HepG2 (cell line): ENCODE results near the gene RANBP6. TPM values are rescaled to one million over a fixed set of nuclear protein-coding genes. Genes with fewer than 3 reads are reported as not detected.
"Not testable (repeated sequence)": the region's sequence is repeated elsewhere in the genome, so short reads cannot be mapped to it uniquely, and the experiment has no call there.

Experiments used
- ATAC-seq: fragments of 200-7000 bp; cut with Tn5 transposase; 3 replicates; pipeline ENCODE4 v1.9.1; 2020; ENCODE audit warnings: mild to moderate bottlenecking, moderate library complexity
- BruUV-seq: library from RNA; stranded (reverse); fragments of 400-500 nt; replicated peaks from 2 replicates; lab custom pipeline; 2021; lab: Mats Ljungman, UMichigan
- CTCF ChIA-PET: fragments of 300-600 bp; formaldehyde crosslinking; extraction: SDS; loops from one replicate; lab custom pipeline; 2021; ENCODE audit warnings: low total read pairs, inconsistent platforms, low intra/inter-chr PET ratio; lab: Yijun Ruan, JAX
- POLR2A ChIA-PET: fragments of 350-600 bp; sonication (Branson Sonifier 250); formaldehyde crosslinking; loops from one replicate; lab custom pipeline; 2020; ENCODE audit warnings: antibody characterized with exemption, inconsistent platforms; lab: Yijun Ruan, JAX
- DNase-seq: peaks from one replicate; pipeline ENCODE4 v3.0.0-alpha.2; 2015; ENCODE audit warnings: low spot score
- FAIRE-seq: peaks from 3 replicates; lab custom pipeline; 2011; peaks lifted over from hg19 to GRCh38; lab: Jason Lieb, UNC
- H2AFZ ChIP-seq: one replicate; pipeline ENCODE4 v1.6.1; 2011; ENCODE audit warnings: low read length, inconsistent platforms
- H3K27ac ChIP-seq: fragments of 300-600 bp; 3 replicates; pipeline ENCODE4 v1.8.0; 2011; ENCODE audit warnings: mixed run types, mild to moderate bottlenecking, mixed read lengths, low read length, inconsistent platforms; ENCODE audit not compliant: insufficient read depth; ENCODE audit errors: extremely low read length
- H3K27me3 ChIP-seq, 2 experiments: fragments of 200-600 bp in 1 of 2; 2 replicates in 1 of 2; 3 replicates in 1 of 2; pipeline versions ENCODE4 v1.6.0 to v1.8.0; 2011; ENCODE audit warnings: low read length in 2 of 2, mild to moderate bottlenecking in 2 of 2, moderate library complexity in 2 of 2, inconsistent platforms in 1 of 2; ENCODE audit not compliant: insufficient read depth in 2 of 2, control insufficient read depth in 1 of 2
- H3K36me3 ChIP-seq, 2 experiments: fragments of 200-600 bp in 1 of 2; replicated peaks in 1 of 2; 2 replicates in 1 of 2; 3 replicates in 1 of 2; pipeline versions ENCODE4 v1.5.1 to v1.8.0; 2011; ENCODE audit warnings: low read length in 2 of 2, inconsistent platforms in 1 of 2; ENCODE audit not compliant: insufficient read depth in 2 of 2, control insufficient read depth in 1 of 2
- H3K4me1 ChIP-seq: 2 replicates; pipeline ENCODE4 v1.5.1; 2012; ENCODE audit warnings: low read length, inconsistent platforms; ENCODE audit not compliant: insufficient read depth
- H3K4me2 ChIP-seq: 2 replicates; pipeline ENCODE4 v1.6.0; 2011; ENCODE audit warnings: low read depth, low read length, inconsistent platforms
- H3K4me3 ChIP-seq, 3 experiments: fragments of 200-600 bp in 1 of 3; sonication (generic), shearing (Covaris generic) in 1 of 3; replicated peaks in 1 of 3; 2 replicates each; pipeline ENCODE4 v1.5.1; 2011 to 2016; ENCODE audit warnings: low read length in 3 of 3, inconsistent platforms in 2 of 3, low read depth in 2 of 3, mild to moderate bottlenecking in 2 of 3, control low read depth in 1 of 3, mixed read lengths in 1 of 3; ENCODE audit not compliant: insufficient read depth in 1 of 3
- H3K79me2 ChIP-seq: one replicate; pipeline ENCODE4 v1.6.1; 2011; ENCODE audit warnings: low read length, inconsistent platforms; ENCODE audit not compliant: insufficient read depth
- H3K9ac ChIP-seq: 2 replicates; pipeline ENCODE4 v1.6.0; 2011; ENCODE audit warnings: mild to moderate bottlenecking, low read depth, low read length, inconsistent platforms; ENCODE audit not compliant: insufficient read depth
- H3K9me3 ChIP-seq: 2 replicates; pipeline ENCODE4 v1.5.1; 2012; ENCODE audit warnings: mild to moderate bottlenecking, low read length
- H4K20me1 ChIP-seq: 2 replicates; pipeline ENCODE4 v1.6.0; 2011; ENCODE audit warnings: inconsistent platforms, mild to moderate bottlenecking, low read length, moderate library complexity; ENCODE audit not compliant: insufficient read depth
- ATF5 ChIP-seq: sonication (generic); formaldehyde crosslinking; IDR thresholded peaks from 2 replicates; pipeline ENCODE4 v1.4.0; 2020; ENCODE audit warnings: mild to moderate bottlenecking, low read depth, missing genetic modification reagents
- HNF4G ChIP-seq, 2 experiments: sonication (generic) in 1 of 2; formaldehyde crosslinking in 1 of 2; IDR thresholded peaks; 2 replicates each; pipeline versions ENCODE4 v1.4.0 to v1.6.1; 2011 to 2020; ENCODE audit warnings: borderline replicate concordance in 2 of 2, low read depth in 2 of 2, mild to moderate bottlenecking in 2 of 2, low read length in 1 of 2, missing genetic modification reagents in 1 of 2, moderate library complexity in 1 of 2
- NCOA1 ChIP-seq: sonication (generic); formaldehyde crosslinking; IDR thresholded peaks from 2 replicates; pipeline ENCODE4 v1.9.0; 2021; ENCODE audit warnings: missing genetic modification reagents
- PRPF4 ChIP-seq: fragments of 200-400 bp; formaldehyde crosslinking; IDR thresholded peaks from 2 replicates; pipeline ENCODE4 v1.6.1; 2016; ENCODE audit warnings: low read length, low read depth; ENCODE audit not compliant: poor library complexity, severe bottlenecking
- RFXANK ChIP-seq: IDR thresholded peaks from 2 replicates; pipeline ENCODE4 v1.6.1; 2016
- ZNF343 ChIP-seq: sonication (generic); formaldehyde crosslinking; IDR thresholded peaks from 2 replicates; pipeline ENCODE4 v1.4.0; 2020; ENCODE audit warnings: mild to moderate bottlenecking, missing genetic modification reagents
- ZNF605 ChIP-seq: sonication (generic); formaldehyde crosslinking; IDR thresholded peaks from 2 replicates; pipeline ENCODE4 v1.8.0; 2022; ENCODE audit warnings: mild to moderate bottlenecking, missing genetic modification reagents
- ZNF878 ChIP-seq: sonication (generic); formaldehyde crosslinking; IDR thresholded peaks from 2 replicates; pipeline ENCODE4 v1.8.1; 2023; ENCODE audit warnings: mild to moderate bottlenecking, missing genetic modification reagents, moderate library complexity
- WGBS: methylation state at CpG from one replicate; pipeline ENCODE4 v1.1.6; 2017; ENCODE audit warnings: low lambda C conversion rate; 5-methylcytosine and 5-hydroxymethylcytosine counted together
- in situ Hi-C: cut with HindIII; loops from 2 replicates; pipeline ENCODE4 v1.10.0; 2017; ENCODE audit warnings: low pct_unique_long_range_greater_than_20kb; ENCODE audit not compliant: extremely low pct_ligation_motif_present
- intact Hi-C: fragments of 100-400 bp; cut with micrococcal nuclease; formaldehyde crosslinking; loops from one replicate; pipeline ENCODE4 v1.10.0; 2022; ENCODE audit not compliant: unreplicated experiment
- polyA plus RNA-seq, 8 experiments: library from polyadenylated mRNA; depleted of rRNA in 3 of 8; stranded (reverse) in 7 of 8; unstranded in 1 of 8; fragments of >200 nt; fragmentation: Illumina TruSeq in 4 of 8; extraction: Trizol in 4 of 8; gene quantifications; 2 replicates each; pipeline versions ENCODE4 v1.2.1 to v1.2.3, GENCODE V29; 2011 to 2016; ENCODE audit warnings: low read depth in 4 of 8, missing spikeins in 1 of 8, mixed read lengths in 1 of 8; ENCODE audit not compliant: insufficient read depth in 1 of 8
- total RNA-seq, 5 experiments: library from RNA; depleted of rRNA; stranded (reverse); fragments of >200 nt; fragmentation: Illumina TruSeq; extraction: Trizol; gene quantifications; 2 replicates each; pipeline ENCODE4 v1.2.3, GENCODE V29; 2016; ENCODE audit warnings: low read depth in 1 of 5

Gene RANBP6
- total and polyA plus RNA-seq, 2 of the 13 experiments (the other 11 are each of a cell fraction or from before 2014, with no cell fraction given) = 7.5 to 26.0 TPM

DNA sequence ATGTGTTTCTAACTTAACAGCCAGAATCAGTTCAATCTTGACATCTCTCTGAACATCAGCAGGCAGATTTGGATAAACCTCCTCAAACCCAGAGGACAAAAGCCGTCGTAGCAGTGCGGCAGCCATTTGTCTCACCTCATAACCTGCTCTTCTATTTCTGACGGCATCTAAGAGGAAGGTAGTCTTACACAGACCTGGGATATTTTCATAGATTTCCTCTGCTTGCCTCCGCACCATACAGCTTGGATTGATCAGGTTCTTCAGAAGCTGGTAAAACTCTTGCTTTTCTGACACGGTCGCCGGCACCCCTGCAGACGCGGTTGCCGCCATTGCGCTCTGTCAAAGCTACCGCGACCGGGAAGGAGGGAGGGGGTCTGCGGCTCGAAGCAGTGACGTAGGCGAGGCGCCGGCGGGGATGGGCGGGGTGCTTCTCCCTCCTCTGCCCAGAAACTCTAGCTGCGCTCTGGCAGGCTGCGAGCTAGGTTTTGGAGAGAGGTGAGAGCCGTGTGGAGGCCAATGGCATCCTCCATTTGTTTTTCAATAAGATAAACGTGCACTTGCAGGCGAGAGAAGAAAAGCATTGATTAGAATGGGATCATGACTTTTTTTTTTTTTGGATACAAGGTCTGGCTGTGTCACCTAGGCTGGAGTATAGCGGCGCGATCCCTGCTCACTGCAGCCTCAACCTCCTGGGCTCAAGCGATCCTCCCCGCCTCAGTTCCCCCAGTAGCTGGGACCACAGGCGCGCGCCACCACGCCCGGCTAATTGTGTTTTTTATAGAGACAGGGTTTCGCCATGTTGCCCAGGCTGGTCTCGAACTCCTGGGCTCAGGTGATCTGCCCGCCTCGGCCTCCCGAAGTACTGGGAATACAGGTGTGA is at the start of gene RANBP6 (continued):
- TF ChIP-seq ATF5 (CRISPR knock-in tag) (no peak), PRPF4 (no peak), RFXANK (CRISPR knock-in tag) (0 out of 2 replicates have a peak, but pooled peaks have one; percentile 77)
- TF ChIP-seq, all 625 proteins: peak for 215

DNA sequence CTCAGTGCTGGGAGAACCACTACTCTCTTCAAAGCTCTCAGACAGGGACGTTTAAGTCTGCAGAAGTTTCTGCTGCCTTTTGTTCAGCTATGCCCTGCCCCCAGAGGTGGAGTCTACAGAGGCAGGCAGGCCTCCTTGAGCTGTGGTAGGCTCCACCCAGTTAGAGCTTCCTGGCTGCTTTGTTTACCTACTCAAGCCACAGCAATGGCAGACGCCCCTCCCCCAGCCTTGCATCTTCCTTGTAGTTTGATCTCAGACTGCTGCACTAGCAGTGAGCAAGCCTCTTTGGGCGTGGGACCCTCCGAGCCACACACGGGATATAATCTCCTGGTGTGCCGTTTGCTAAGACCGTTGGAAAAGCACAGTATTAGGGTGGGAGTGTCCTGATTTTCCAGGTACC is 47.7 kb upstream of the RANBP6 start:
- BruUV-seq, H2AFZ ChIP-seq, H3K36me3 ChIP-seq, POLR2A ChIA-PET, ATAC-seq, H3K27ac ChIP-seq, intact Hi-C loops, CTCF ChIA-PET, H4K20me1 ChIP-seq, H3K4me3 ChIP-seq, H3K4me2 ChIP-seq, in situ Hi-C loops, H3K79me2 ChIP-seq, H3K4me1 ChIP-seq, H3K9me3 ChIP-seq, DNase-seq, H3K27me3 ChIP-seq, FAIRE-seq, H3K9ac ChIP-seq: not testable (repeated sequence)
- WGBS = 10% methylated on average over 2 of the region's 7 CpGs

- H2AFZ ChIP-seq = no peak overlapping the region
- TF ChIP-seq ZNF343 (CRISPR knock-in tag) (no peak), ZNF878 (CRISPR knock-in tag) (no peak), ZNF605 (no peak), NCOA1 (CRISPR knock-in tag) (no peak), HNF4G (IDR thresholded peaks at IDR 0.05; ENCODE audit: borderline replicate concordance, low read depth, low read length) (no peak), HNF4G (CRISPR knock-in tag; IDR thresholded peaks at IDR 0.05; ENCODE audit: borderline replicate concordance, low read depth) (no peak)
Measured at GRCh38 chr9:6055666-6056065, 40.2 kb upstream of the RANBP6 start.

More at GRCh38 chr9:6055666-6056065, 40.2 kb upstream of the RANBP6 start:
- H3K27me3 ChIP-seq = no peaks in the 10 kb centered on the region
- no peak overlapping the region for H3K9ac ChIP-seq
- DNase-seq (no peak), FAIRE-seq (no peak), ATAC-seq (no peak)
- in situ Hi-C loops (loop anchor here (10.0 kb wide), 1 partner anchor 249 kb away; no protein-coding TSS in a partner anchor), intact Hi-C loops (loop anchor here (1.0 to 5.0 kb wide), 3 partner anchors 52 to 251 kb away; no protein-coding TSS in a partner anchor)
- no TSS peak for BruUV-seq
- H3K36me3 ChIP-seq = no peaks in the 10 kb centered on the region
- H3K4me2 ChIP-seq = no peak overlapping the region
- no peak overlapping the region for H3K4me3 ChIP-seq
- 12% methylated on average over 3 of the region's 3 CpGs for WGBS
- no peak overlapping the region for H3K27ac ChIP-seq
- H4K20me1 ChIP-seq = no peaks in the 10 kb centered on the region
- H3K4me1 ChIP-seq = no peaks in the 10 kb centered on the region
- no peaks in the 10 kb centered on the region for H3K9me3 ChIP-seq
- no peaks in the 10 kb centered on the region for H3K79me2 ChIP-seq
- CTCF ChIA-PET = interaction anchor here (1.0 to 3.1 kb wide), 3 partner anchors 170 to 250 kb away, joined by 3 to 38 read pairs (median 34); no protein-coding TSS in a partner anchor
- POLR2A ChIA-PET = no interaction called here
